BE2C (cell line): ENCODE data around the gene DPPA3. TPM values are rescaled to one million over a fixed set of nuclear protein-coding genes. Genes with fewer than 3 reads are reported as not detected.
"Not testable (repeated sequence)": the region's sequence is repeated elsewhere in the genome, so short reads cannot be mapped to it uniquely, and the experiment has no call there.

Source experiments
- DNase-seq: peaks from one replicate; pipeline ENCODE4 v3.0.0-alpha.2; 2020
- H3K27me3 ChIP-seq: fragments of 250-450 bp; sonication (Bioruptor Pico); 2 replicates; pipeline ENCODE4 v1.5.1; 2020; ENCODE audit warnings: mild to moderate bottlenecking
- H3K36me3 ChIP-seq: fragments of 250-450 bp; sonication (Bioruptor Pico); 2 replicates; pipeline ENCODE4 v1.5.1; 2020; ENCODE audit warnings: mild to moderate bottlenecking
- H3K4me1 ChIP-seq: fragments of 250-450 bp; sonication (Bioruptor Pico); 2 replicates; pipeline ENCODE4 v1.5.1; 2020
- H3K4me3 ChIP-seq: 2 replicates; pipeline ENCODE4 v1.5.1; 2011; ENCODE audit warnings: low read depth, low read length
- H3K9me3 ChIP-seq: fragments of 250-450 bp; sonication (Bioruptor Pico); 2 replicates; pipeline ENCODE4 v1.5.1; 2020
- polyA plus RNA-seq: library from polyadenylated mRNA; unstranded; fragments of >200 nt; gene quantifications from one replicate; pipeline ENCODE4 v1.2.1, GENCODE V29; 2012; ENCODE audit warnings: low read depth, missing spikeins; ENCODE audit not compliant: insufficient read length, insufficient read depth
- TF ChIP-seq, protein P1 (sequence below): IDR thresholded peaks from 2 replicates; pipeline ENCODE4 v1.5.1; 2012; ENCODE audit warnings: mild to moderate bottlenecking, low read depth, low read length

DPPA3 gene
- polyA plus RNA-seq: not detected

DNA sequence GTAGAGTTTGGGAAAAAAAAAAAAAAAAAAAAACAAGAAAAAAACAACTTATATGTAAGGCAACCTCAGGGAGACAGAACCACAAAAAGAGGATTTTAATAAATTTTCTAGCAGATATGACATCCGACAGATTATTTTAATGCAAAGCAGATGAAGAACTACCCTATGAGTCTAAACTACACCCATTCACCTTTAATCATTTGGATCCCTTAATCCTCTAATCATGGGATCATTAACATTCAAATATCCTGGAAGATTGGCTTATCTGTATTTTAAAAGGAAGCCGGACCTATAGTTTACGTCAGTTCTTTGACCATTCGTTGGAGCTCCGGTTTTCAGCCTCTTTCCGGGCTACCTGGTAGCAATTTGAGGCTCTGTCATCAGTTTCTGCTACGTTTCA, at the start of gene DPPA3:
Gene DPPA3 (plus strand): TSS at position 301 of the 400 bp plus-strand sequence. CDS start 138 bp downstream, outside the sequence.
- H3K9me3 ChIP-seq: no peaks in the 10 kb centered on the region; the same call in 1 of the 2 replicates
- H3K4me3 ChIP-seq: no peak within 1 kb of the TSS
- peaks cover 5% of the 10 kb centered on the region for H3K27me3 ChIP-seq
- TF ChIP-seq, protein P1, sequence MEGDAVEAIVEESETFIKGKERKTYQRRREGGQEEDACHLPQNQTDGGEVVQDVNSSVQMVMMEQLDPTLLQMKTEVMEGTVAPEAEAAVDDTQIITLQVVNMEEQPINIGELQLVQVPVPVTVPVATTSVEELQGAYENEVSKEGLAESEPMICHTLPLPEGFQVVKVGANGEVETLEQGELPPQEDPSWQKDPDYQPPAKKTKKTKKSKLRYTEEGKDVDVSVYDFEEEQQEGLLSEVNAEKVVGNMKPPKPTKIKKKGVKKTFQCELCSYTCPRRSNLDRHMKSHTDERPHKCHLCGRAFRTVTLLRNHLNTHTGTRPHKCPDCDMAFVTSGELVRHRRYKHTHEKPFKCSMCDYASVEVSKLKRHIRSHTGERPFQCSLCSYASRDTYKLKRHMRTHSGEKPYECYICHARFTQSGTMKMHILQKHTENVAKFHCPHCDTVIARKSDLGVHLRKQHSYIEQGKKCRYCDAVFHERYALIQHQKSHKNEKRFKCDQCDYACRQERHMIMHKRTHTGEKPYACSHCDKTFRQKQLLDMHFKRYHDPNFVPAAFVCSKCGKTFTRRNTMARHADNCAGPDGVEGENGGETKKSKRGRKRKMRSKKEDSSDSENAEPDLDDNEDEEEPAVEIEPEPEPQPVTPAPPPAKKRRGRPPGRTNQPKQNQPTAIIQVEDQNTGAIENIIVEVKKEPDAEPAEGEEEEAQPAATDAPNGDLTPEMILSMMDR: no peak
- no peaks in the 10 kb centered on the region for H3K4me1 ChIP-seq
- DNase-seq: no peak
- no peaks in the 10 kb centered on the region for H3K36me3 ChIP-seq

- no peak for DNase-seq
- Histone ChIP-seq H3K4me3 (no peak overlapping the region), H3K4me1 (no peaks in the 10 kb centered on the region), H3K9me3 (no peaks in the 10 kb centered on the region), H3K36me3 (no peaks in the 10 kb centered on the region), H3K27me3 (no peaks in the 10 kb centered on the region)
- TF ChIP-seq, protein P1: no peak
Observed at GRCh38 chr12:7661741-7662140, 49.5 kb upstream of the DPPA3 start.

GRCh38 chr12:7666595-7666994, 44.6 kb upstream of the DPPA3 start:
- Histone ChIP-seq H3K4me3 (no peak overlapping the region), H3K27me3 (no peaks in the 10 kb centered on the region), H3K4me1 (no peaks in the 10 kb centered on the region), H3K9me3 (no peaks in the 10 kb centered on the region), H3K36me3 (no peaks in the 10 kb centered on the region)
- TF ChIP-seq, protein P1: no peak
- DNase-seq: no peak

DNA sequence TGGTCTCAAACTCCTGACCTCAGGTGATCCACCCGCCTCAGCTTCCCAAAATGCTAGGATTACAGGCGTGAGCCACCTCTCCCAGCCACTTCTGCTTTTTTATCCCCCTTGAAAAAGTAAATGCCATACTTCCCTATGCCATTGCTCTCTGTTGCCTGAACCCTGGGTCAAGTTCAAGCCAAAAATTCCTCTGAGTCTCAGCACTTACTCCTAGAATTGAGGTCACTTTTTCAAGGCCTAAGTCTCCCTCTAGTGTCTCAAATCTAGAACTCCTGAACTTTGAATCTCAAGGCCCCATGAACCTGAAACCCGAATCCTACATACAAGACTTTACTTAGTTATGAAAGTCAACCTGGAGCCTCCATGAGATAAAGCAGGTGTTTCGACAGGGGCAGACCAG, 44.1 kb upstream of the DPPA3 start:
- Histone ChIP-seq H3K4me3 (no peak overlapping the region), H3K27me3 (no peaks in the 10 kb centered on the region), H3K9me3 (no peaks in the 10 kb centered on the region), H3K4me1 (no peaks in the 10 kb centered on the region), H3K36me3 (no peaks in the 10 kb centered on the region)
- TF ChIP-seq, protein P1: peak; percentile 25; the same call in 1 of the 2 replicates
- no peak for DNase-seq

GRCh38 chr12:7668171-7668570, 43.1 kb upstream of the DPPA3 start:
- DNase-seq: no peak
- TF ChIP-seq, protein P1: no peak
- H3K4me1 ChIP-seq: no peaks in the 10 kb centered on the region
- H3K9me3 ChIP-seq: no peaks in the 10 kb centered on the region
- H3K36me3 ChIP-seq: no peaks in the 10 kb centered on the region
- H3K27me3 ChIP-seq: no peaks in the 10 kb centered on the region
- no peak overlapping the region for H3K4me3 ChIP-seq

DNA sequence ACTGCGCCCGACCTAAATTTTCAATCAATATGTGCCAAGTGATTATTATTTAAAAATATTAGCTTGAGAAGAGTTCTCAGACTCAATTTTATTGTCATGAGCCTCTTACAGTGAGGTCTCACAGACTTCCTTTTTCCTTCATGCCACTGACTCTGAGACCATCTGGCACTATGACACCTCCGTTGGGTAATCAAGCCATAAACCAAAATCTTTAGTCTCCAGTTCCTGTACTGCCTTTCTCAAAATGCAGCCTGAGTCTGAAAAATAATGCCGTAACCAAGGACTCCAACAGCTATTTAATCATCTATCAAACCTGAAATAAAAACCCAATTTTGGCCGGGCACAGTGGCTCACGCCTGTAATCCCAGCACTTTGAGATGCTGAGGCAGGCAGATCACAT, 35.8 kb upstream of the DPPA3 start:
- not testable (repeated sequence) for H3K4me3 ChIP-seq, H3K9me3 ChIP-seq, H3K27me3 ChIP-seq, H3K36me3 ChIP-seq, H3K4me1 ChIP-seq, DNase-seq

DNA sequence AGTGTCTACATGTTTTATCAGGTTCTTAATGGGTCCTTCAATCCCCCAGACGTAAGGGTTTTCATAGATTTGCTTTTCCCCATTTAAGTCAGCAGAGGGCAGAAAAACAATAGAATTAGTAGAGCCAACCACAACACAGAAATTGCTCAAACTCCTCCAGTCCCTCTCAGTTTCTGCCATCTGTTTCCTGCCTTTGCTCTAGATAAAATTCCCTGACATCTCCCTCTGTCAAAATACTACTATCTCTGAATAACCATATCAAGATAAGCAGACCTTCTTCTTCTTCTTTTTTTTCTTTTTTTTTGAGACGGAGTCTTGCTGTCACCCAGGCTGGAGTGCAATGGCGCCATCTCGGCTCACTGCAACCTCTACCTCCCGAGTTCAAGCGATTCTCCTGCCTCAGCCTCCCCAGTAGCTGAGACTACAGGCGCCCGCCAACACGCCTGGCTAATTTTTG, 33.8 kb upstream of the DPPA3 start:
- not testable (repeated sequence) for DNase-seq, H3K9me3 ChIP-seq, H3K4me3 ChIP-seq, H3K36me3 ChIP-seq, H3K27me3 ChIP-seq, H3K4me1 ChIP-seq
- TF ChIP-seq, protein P1: peak; percentile 55
